Measurements from ENCODE around the gene GDE1.
"Not testable (repeated sequence)": the region's sequence is repeated elsewhere in the genome, so short reads cannot be mapped to it uniquely, and the experiment has no call there.

Gene GDE1

GRCh38 chr16:19555938-19556771 lies 34.3 kb upstream of the GDE1 start:
- H3K27ac ChIP-seq, result peak overlapping the region; percentile 85
- TF ChIP-seq CTCF (conservative IDR thresholded peaks at IDR 0.05) (no peak), ZFX (IDR thresholded peaks at IDR 0.05) (no peak)

- TF ChIP-seq ZFX (IDR thresholded peaks at IDR 0.05) (peak; percentile 54; the same call in 1 of the 2 replicates), CTCF (conservative IDR thresholded peaks at IDR 0.05) (peak; percentile 86)
- peak within 1 kb of the TSS; percentile 85 for H3K27ac ChIP-seq
Measured at GRCh38 chr16:19555186-19555937, 33.5 kb upstream of the GDE1 start, which contains the start of gene VPS35L. VPS35L (plus strand) TSS chr16:19555703; CDS start chr16:19555730, 27 bp downstream.

- TF ChIP-seq ZFX (IDR thresholded peaks at IDR 0.05) (no peak), CTCF (conservative IDR thresholded peaks at IDR 0.05) (no peak)
- H3K27ac ChIP-seq, result no peak overlapping the region
Measured at GRCh38 chr16:19549673-19550072, 27.8 kb upstream of the GDE1 start.

- TF ChIP-seq ZFX (IDR thresholded peaks at IDR 0.05) (no peak), CTCF (conservative IDR thresholded peaks at IDR 0.05) (no peak)
- no peak overlapping the region for H3K27ac ChIP-seq
Measured at GRCh38 chr16:19548144-19548543, 26.2 kb upstream of the GDE1 start.

GRCh38 chr16:19543278-19543996 lies 21.5 kb upstream of the GDE1 start:
- not testable (repeated sequence) for H3K27ac ChIP-seq

GRCh38 chr16:19542138-19542821 lies 20.4 kb upstream of the GDE1 start:
- no peak overlapping the region for H3K27ac ChIP-seq
- TF ChIP-seq CTCF (conservative IDR thresholded peaks at IDR 0.05) (no peak), ZFX (IDR thresholded peaks at IDR 0.05) (no peak)

- no peak overlapping the region for H3K27ac ChIP-seq
- no peak for TF ChIP-seq CTCF (conservative IDR thresholded peaks at IDR 0.05)
- TF ChIP-seq ZFX (IDR thresholded peaks at IDR 0.05), result no peak
Measured at GRCh38 chr16:19540241-19540970, 18.5 kb upstream of the GDE1 start.

All from C4-2B (cell line).